GM04503 (cell line): ENCODE results near the gene SLC43A3.

ENCODE experiments used
- DNase-seq: peaks from one replicate; pipeline ENCODE4 v3.0.0-alpha.2; 2012; ENCODE audit warnings: low read depth

The SLC43A3 gene

DNA sequence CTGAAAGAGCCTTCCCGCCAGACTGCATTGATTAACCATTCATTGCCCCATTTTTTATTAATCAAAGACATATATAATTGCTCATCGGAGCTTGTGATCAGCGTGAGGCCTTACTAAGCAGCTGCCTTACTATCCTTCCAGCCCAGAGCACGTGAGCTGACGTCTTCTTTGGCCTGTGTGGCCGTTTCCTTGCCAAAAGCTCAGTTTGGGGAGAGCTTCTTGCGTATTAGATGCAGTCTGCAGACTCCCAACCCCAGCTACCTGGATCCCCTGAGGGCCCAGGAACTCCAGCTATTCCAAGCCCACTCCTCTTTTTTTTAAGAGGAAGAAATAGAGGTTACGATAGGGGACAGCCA is 784 bp upstream of the SLC43A3 start:
- peak; percentile 58 for DNase-seq

GRCh38 chr11:57426439-57426928 is 437 bp downstream of the SLC43A3 start:
- no peak for DNase-seq

GRCh38 chr11:57425565-57426438 is 1.1 kb downstream of the SLC43A3 start:
- DNase-seq: no peak

GRCh38 chr11:57424792-57425564 is 1.9 kb downstream of the SLC43A3 start:
- peak; percentile 42 for DNase-seq

DNA sequence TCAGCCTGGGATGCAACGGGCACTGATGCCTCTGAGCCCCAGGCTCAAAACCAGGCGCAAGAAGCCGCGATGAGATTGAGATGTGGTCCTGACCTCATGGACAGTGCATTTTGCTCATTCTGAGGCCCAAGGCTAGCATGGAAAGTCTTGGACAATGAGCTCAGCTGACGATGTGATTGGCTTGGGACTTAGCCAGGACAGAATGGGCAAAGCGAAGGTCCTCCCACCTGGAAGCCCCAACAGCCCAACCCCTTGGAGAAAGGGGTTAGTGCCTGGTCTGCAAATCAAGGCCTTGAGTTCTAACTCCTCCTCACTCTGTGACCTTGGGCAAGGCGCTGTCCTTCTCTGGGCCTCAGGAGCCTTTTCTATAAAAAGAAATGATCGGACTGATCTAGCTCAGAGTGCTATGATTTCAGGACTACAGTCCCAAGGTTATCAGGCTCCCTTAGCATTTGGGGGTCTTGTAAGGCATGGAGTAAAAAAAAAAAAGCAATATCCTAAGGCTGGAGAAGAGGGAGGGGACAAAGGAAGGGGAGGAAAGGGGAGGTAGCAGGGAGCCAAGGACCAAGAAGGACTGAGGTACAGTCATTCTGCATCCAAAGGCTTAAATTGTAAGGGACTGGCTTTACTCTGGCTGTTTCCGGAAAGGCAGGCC is 2.7 kb downstream of the SLC43A3 start:
- no peak for DNase-seq

DNA sequence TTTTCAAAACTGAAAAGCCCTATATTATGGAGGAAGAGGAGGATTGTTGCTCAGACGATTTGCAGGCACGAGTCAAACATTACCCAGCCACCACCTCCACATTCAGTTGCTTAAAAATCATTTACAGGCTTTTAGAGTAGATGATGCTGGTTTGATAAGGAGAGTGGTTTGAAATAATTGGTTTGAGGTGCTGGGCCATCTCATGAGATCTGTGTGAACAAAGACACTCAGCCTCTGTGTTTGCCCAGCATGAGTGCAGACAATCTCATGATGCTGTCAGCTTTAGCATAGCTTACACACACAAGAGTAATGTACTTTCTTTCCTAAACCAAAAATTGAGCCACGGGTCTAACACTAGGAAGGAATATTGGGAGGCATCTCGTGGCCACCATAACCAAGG is 4.3 kb downstream of the SLC43A3 start:
- DNase-seq: no peak

DNA sequence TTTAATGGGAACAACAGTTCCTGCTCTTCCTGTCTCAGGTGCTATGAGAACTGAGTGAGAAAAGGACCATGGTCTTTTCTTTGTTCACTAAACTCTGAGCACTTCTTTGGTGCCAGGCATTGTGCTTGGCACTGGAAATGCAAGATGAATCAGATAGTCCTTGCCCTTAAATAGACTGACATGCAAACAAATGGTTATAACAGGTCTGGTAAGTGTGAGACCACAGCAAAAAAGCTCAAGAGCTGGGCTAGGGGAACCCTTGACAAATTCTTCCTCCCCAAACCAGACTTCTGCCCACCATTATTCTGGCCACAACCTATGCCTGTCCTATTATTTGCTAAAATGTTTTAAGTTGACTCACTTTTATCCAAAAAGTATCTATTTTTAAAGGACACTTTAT is 5.1 kb downstream of the SLC43A3 start:
- DNase-seq: no peak

DNA sequence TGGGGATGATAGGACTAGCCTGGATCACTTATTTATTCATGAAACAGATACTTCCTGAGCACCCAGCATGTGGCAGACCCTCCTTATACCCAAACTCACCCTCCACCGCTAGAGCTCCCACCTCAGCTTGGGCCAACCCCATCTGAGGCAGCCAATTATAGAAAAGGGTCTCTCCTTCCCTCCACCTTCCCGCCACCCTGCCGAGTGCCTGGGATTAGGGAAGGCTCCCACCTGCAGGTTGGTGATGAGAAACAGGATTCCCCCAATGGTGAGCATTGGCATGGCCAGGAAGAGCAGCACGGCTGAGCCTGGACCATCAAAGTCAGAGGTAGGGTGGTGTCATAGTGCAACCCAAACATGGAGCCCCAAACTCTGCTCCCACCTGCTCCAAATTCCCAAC is 5.9 kb downstream of the SLC43A3 start:
- DNase-seq: no peak

DNA sequence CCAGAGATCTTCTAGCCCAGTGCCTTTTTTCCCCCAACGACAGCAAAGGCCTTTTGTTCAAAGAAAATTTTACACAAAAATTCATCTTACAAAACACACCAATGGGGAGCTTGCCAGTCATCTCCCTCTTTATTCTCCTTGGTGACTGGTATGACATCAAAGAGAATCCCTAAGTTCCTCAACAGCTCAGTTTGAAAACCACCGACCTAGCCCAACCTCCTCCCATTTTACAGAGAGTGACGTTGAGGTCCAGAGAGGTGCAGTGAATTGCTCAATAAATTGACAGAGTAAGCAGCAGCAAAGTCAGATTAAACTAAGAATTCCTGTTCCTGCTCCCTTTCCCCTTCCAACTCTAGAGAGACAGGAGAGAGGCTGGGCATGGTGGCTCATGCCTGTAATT is 7.8 kb downstream of the SLC43A3 start:
- DNase-seq: no peak

- no peak for DNase-seq
Measured at GRCh38 chr11:57418131-57418530, 8.8 kb downstream of the SLC43A3 start.

- DNase-seq: peak; percentile 48
Measured at GRCh38 chr11:57417056-57417455, 9.9 kb downstream of the SLC43A3 start.

GRCh38 chr11:57416436-57416835 is 10.5 kb downstream of the SLC43A3 start:
- no peak for DNase-seq

DNA sequence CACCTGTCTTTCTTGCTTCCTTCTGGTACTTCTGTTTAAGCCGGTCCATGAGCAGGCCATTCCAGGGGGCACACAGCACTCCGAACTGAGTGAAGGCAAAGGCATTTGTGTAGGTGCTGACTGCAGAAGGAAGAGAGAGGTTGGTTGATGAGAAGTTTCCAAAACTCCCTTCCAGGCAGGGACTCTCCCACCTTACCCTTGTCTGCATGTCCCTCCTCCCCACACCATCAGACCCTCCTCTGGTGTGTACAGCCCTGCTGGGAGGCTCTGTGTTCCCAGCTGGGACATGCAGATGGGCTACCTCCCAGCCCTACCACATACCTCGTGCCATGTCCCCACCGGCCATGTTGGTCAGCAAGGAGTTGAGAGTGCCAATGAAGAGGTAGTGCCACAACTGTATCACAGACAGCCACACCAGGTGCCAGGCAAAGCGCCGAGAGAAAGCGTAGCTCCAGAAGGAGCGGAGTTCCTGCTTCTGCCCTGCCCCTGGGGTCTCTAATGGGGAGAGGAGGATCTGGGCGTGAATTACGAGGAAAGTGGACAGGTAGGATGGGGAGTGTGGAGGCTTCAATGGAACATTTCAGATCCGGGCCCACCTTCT is 12.2 kb downstream of the SLC43A3 start:
- DNase-seq: no peak

- DNase-seq: no peak
Measured at GRCh38 chr11:57413681-57414080, 13.2 kb downstream of the SLC43A3 start.

DNA sequence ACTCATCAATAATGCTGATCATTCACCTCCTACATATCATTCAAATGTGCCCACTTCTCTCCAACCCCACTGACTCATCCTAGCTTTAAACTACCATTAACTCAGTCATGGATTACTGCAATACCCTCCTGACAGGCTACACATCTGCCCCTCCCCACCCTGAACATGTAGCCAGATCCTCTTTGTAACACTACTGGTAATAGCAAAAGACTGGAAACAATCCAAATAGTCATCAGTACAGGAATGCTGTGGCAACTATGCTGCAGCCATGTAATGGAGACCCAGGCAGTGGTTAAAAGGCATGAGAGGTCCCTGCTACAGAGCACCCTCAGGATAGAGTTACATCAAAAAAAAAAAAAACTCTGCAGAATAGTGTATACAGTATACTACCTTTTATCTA is 16.6 kb downstream of the SLC43A3 start:
- DNase-seq: no peak

DNA sequence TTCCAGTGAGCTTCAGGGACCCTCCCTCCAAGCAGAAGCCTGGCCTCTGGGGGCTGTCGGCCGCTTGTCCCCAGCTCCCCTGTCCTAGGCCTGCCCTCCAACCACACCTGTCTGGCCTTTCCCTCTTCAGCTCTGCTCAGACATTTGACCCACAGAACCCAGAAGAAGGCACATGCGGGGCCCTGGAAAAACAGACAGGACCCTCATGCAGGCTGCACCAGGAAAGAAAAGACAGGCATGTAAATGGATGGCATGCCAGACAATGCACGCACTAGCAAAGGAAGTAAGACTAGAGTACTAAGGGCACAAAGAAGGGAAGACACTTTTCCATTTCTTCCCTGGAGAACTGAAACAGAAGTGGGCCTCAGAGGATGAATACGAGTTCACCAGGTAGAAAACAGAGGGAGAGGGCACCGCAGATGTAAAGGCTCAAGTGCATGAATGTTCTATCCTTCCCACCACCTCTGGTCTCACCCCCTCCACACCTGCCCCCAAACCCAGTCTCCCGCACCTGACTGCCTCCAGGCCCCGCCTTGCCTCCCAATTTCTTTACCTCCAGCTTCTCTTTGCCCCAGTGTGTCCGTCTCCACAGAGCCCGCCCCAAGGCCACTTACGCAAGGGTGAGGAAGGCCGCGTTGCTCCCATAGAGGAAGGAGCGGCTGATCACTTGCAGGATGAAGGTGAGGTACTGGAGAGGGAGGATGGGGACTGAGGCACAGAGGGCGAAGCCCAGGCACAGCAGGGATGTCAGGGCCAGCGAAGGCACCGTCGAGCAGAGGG is 17.4 kb downstream of the SLC43A3 start:
- DNase-seq: no peak

DNA sequence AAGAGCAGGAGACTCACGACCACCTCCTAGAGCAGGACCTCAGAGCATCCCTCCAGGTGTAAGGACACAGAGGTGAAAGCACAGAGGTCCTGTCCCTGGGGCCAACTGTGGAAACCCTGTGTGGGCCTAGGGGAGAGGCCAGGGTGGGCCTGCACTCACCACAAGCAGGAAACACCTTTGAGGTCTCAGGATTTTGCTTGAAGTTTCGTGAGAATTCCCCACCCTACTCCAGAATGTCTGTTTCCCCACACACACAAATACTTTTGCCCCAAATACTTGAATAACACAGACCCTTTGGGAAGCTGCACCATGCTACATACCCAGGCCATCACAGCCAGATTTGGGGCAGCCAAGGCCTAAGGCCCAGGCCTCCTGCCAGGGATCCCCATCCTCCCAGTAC is 18.1 kb downstream of the SLC43A3 start:
- DNase-seq: no peak

DNA sequence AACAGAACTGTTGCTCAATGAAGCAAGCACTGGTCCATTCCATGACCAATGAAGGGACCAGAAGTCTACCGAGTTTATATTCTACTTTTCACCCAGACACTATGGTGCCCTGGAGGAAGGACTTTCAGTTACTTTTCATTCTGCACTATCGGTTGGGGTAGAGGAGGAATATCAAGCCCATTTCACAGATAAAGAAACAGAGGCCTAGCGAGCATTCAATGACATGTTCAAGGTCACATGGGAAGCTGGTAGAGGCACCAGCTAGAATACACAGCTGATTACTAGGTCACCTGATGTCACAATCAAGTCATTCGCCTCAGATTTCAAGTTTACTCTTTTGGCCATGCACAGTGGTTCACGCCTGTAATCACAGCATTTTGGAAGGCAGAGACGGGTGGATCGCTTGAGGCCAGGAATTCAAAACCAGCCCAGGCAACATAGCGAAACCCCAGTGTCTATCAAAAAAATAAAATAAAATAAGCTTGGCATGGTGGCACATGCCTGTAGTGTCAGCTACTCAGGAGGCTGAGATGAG is 18.9 kb downstream of the SLC43A3 start:
- DNase-seq: no peak

- no peak for DNase-seq
Measured at GRCh38 chr11:57407010-57407920, 19.7 kb downstream of the SLC43A3 start.

GRCh38 chr11:57406337-57406904 is 20.5 kb downstream of the SLC43A3 start:
- DNase-seq: no peak
